GM10266 (cell line): ENCODE measurements around the gene PRSS36.
"Not testable (repeated sequence)": the region's sequence is repeated elsewhere in the genome, so short reads cannot be mapped to it uniquely, and the experiment has no call there.

Experiments
- DNase-seq: peaks from one replicate; pipeline ENCODE4 v3.0.0; 2012; ENCODE audit errors: extremely low spot score
- TF ChIP-seq, protein P1 (sequence below): IDR thresholded peaks from 2 replicates; pipeline ENCODE4 v1.5.1; 2012; ENCODE audit warnings: mild to moderate bottlenecking, low read depth; ENCODE audit not compliant: control insufficient read depth, insufficient read depth; ENCODE audit errors: missing control alignments

Gene PRSS36

DNA sequence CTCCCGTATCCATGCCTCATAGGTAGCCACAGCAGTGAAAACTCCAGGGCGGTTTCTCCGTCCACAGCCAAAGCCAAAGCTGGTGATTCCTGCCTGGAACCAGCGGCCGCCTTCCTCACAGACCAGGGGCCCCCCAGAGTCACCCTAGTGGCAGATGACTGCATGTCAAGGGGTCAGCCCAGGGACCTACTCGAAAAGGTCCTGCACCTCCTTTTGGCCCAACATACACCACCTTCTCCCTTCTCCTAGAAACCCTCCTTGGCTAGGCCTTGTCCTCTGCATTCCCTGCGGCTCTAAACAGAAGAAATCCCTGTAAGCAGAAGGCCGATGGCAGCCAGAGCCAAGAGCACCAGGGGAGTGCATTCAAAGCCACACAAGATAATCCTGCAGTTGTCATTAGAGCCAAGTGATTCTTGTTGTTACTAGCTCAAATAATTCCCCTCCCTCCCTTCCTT lies 6.1 kb downstream of the PRSS36 start:
- TF ChIP-seq, protein P1, sequence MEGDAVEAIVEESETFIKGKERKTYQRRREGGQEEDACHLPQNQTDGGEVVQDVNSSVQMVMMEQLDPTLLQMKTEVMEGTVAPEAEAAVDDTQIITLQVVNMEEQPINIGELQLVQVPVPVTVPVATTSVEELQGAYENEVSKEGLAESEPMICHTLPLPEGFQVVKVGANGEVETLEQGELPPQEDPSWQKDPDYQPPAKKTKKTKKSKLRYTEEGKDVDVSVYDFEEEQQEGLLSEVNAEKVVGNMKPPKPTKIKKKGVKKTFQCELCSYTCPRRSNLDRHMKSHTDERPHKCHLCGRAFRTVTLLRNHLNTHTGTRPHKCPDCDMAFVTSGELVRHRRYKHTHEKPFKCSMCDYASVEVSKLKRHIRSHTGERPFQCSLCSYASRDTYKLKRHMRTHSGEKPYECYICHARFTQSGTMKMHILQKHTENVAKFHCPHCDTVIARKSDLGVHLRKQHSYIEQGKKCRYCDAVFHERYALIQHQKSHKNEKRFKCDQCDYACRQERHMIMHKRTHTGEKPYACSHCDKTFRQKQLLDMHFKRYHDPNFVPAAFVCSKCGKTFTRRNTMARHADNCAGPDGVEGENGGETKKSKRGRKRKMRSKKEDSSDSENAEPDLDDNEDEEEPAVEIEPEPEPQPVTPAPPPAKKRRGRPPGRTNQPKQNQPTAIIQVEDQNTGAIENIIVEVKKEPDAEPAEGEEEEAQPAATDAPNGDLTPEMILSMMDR = no peak
- no peak for DNase-seq

DNA sequence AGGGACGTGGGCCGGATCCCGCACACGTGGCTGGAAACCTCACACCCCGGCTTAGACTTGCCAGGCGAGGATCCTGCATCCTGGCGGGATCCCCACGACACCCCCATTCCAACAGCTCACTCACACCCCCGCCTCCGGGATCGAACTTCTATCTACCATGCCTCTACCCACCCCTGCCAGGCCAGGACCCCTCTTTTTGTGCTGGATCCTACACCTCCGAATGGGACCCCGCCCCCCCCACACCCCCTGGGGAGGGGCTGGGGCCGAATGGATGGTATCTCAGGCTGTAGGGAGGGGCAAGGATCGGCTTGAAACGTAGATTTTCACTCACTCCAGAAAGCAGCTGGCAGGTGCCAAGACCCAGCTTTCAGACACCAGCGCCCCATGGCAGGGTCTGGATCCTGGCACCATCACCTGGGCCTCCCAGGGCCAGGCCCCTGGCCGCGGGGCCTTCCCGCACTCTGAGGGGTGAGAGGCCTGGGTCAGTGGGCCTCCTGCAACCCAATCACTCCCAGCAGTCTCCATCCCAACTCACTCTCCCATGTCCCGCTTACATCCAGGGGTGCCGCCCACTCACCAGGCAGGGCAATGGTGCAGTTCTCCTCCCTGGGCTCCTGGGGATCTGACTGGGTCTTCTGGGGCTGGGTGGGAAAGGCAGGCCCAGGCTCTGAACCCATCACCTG lies 6.7 kb downstream of the PRSS36 start:
- TF ChIP-seq, protein P1 = no peak
- DNase-seq = no peak

DNA sequence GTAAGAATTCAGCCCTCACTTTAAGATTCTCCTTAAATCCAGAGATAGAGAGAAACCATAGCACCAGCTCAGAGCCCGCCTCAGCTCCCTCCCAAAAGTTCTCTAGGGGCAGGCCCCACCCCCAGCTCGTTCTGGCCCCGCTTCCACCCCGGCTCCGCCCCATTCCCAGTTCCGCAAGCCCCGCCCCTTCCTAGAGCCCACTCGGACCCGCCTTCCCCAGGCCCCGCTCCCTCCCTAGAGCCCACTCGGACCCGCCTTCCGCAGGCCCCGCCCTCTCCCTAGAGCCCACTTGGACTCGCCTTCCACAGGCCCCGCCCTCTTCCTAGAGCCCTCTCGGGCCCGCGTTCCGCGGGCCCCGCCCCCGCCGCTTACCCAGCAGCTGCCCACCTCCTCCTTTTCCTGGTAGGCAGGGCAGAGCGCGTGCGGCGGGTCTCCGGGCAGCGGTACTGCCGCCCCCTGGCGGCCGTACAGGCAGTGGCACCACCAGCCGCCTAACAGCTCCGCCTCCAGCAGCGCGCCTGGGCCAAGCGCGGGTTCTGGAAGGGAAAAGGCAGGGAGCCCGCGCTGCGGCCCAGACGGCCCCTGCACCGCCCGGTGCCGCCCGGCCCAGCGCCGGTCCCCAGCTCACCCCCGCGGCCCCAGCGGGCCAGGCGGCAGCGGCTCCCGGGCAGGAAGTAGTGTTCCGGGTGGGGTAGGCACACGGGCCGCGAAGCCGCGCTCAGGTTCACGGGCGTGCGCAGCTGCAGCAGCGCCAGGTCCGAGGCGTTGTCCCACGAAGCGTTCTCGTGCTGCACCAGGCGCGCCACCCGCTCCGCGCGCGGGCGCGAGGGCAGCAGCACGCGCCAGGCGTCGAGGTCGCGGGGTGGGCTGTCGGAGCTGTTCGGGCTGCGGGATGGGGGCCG lies 7.5 kb downstream of the PRSS36 start:
- DNase-seq = peak; percentile 100
- TF ChIP-seq, protein P1 = peak; percentile 95

DNA sequence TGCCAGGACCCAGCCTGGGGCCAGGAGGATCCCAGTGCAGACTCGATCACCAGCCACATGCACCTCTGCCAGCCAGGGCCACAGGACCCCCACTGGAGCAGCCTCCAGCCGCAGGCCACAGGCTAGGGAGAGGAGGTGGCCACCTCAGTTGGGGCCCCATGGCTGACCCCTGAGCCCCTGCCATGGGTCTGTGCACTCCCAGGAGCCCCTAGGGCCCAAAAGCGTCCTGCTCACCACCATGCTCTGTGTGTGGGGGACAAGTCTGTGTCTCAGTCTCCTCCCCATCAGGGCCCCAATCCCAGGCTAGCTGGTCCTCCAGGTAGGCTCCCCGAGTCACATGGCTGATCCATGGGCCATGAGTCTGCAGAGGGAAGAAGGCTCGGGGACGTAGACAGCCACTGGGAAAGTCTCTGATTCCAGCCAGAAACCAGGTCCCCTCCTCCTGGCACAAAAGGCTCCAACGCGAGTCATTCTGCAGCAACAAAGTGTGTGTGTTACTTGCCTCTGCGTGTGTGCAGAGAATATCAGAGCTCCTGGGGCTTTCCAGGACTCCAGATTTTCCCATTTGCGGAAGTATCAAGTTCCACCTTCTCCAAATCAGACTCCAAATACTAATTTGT lies 8.3 kb downstream of the PRSS36 start:
- TF ChIP-seq, protein P1 = no peak
- DNase-seq = no peak

DNA sequence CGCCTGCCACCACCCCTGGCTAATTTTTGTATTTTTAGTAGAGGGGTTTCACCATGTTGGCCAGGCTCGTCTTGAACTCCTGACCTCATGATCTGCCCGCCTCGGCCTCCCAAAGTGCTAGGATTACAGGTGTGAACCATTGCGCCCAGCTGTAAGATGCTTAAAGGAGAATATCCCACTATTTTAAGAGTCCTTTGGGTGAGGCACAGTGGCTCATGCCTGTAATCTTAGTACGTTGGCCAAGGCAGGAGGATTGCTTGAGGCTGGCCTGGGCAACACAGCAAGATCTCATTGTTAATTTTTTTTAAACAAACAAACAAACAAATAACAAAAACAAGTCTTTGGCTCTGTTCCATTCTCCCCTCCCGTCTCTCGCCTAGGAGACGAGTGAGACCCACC lies 8.8 kb downstream of the PRSS36 start:
- not testable (repeated sequence) for DNase-seq

DNA sequence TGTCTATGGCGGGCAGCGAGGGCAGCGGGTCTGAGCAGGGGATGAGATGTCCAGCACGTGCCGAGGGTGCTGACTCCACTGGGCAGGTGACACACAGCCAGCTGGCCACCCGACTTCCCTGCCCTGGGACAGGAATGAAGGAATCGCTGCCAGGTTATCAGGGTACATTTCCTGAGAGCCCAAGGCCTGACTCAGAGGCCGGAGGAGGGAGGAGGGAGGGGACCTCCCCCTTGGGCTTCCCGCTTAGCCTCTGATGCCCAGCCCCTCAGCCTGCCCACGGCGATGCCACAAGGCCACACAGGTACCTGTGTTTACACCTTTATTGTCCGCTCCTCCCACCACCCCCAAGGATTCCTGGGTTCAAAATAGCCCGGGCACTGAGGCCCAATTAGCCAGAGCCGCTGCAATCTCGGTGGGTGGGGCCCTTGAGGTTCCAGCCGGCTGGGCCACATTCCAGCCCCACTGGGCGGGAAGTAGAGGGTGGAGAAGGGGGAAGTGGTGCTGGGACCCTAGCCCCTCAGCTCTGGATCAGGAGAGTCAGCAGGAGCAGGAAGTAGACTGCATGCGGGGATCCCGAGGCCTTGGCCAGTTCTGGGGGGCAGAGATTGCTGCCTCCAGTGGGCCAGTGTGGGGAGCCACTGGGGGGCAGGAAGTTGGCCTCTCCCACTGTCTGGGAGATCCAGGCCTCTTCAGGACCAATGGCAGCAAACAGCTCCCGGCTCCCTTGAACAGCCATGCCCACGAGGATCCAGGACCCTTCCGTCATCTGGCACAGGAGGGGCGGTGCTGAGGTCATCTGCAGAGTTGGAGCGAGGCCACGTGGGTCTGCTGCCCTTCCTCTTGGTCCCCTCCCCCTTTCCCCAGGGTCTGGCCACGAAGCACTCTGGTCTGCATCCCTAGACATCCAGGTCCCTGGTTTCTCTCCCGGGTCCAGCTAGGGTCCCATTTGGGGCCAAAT lies 11.0 kb downstream of the PRSS36 start:
- TF ChIP-seq, protein P1 = no peak
- no peak for DNase-seq

DNA sequence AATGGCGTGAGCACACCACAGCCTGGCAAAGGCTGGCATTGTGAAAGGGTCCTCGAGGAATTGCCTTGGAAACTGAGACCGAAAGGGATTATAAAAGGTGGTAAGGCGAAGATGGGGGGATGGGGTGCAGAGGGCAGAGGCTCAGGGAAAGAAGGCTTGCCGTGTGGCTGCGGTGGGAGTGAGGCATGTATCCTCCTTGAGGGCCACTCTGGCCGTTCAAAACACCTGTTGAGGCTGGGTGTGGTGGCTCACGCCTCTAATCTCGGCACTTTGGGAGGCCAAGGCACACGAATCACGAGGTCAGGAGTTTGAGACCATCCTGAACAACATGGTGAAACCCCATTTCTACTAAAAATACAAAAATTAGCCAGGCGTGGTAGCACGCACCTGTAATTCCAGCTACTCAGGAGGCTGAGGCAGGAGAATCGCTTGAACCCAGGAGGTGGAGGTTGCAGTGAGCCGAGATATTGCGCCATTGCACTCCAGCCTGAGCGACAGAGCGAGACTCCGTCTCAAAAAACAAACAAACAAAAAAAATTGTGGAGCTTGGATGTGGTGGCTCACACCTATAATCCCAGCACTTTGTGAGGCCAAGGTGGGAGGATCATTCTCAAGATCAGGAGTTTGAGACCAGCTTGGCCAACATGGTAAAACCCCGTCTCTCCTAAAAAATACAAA lies 12.9 kb downstream of the PRSS36 start:
- DNase-seq = not testable (repeated sequence)
